Colonic mucosa (tissue), 4 donors: ENCODE data around the gene MALAT1. TPM values are rescaled to one million over a fixed set of nuclear protein-coding genes. Genes with fewer than 3 reads are reported as not detected.
"Not testable (repeated sequence)": the region's sequence is repeated elsewhere in the genome, so short reads cannot be mapped to it uniquely, and the experiment has no call there.

Experiments used
- DNase-seq: peaks from one replicate; pipeline ENCODE4 v3.0.0-alpha.2; 2020
- H3K27ac ChIP-seq: fragments of 200-600 bp; one replicate; pipeline ENCODE4 v1.8.0; 2021
- H3K27me3 ChIP-seq: fragments of 200-600 bp; one replicate; pipeline ENCODE4 v1.8.0; 2021
- H3K36me3 ChIP-seq: fragments of 200-600 bp; one replicate; pipeline ENCODE4 v1.8.0; 2021
- H3K4me1 ChIP-seq: fragments of 200-600 bp; one replicate; pipeline ENCODE4 v1.8.0; 2021; ENCODE audit warnings: mild to moderate bottlenecking
- H3K4me3 ChIP-seq: fragments of 200-600 bp; one replicate; pipeline ENCODE4 v1.8.0; 2021
- H3K9ac ChIP-seq, 2 donors: one replicate each; pipeline ENCODE4 v1.7.0; 2013; ENCODE audit warnings: control low read depth in 2 of 2, low read depth in 2 of 2, low read length in 2 of 2
- H3K9me3 ChIP-seq: fragments of 200-600 bp; one replicate; pipeline ENCODE4 v1.8.0; 2021
- intact Hi-C: fragments of 100-400 bp; cut with DNase I; formaldehyde crosslinking; loops from one replicate; pipeline ENCODE4 v1.14.1; 2022
- total RNA-seq, 2 donors: library from RNA; stranded (reverse); fragmentation: NEBNext Ultra II Directional in 1 of 2; extraction: Animal tissue kit (Norgen Biotek cat#: 25700) in 1 of 2; gene quantifications; one replicate each; pipeline ENCODE4 v1.2.1, GENCODE V29; 2021
- TF ChIP-seq, protein P1 (sequence below): fragments of 200-600 bp; IDR thresholded peaks from one replicate; pipeline ENCODE4 v1.8.0; 2022; ENCODE audit warnings: antibody characterized with exemption, mild to moderate bottlenecking
- donor health status: healthy.
- donor health status: DM: no; HTN: no; CAD: no.
- donor health status: DM: no; HTN: no; CAD: no.

The MALAT1 gene
- total RNA-seq, 2 donors from 2014 or later: 4,716 to 6,071 TPM

DNA sequence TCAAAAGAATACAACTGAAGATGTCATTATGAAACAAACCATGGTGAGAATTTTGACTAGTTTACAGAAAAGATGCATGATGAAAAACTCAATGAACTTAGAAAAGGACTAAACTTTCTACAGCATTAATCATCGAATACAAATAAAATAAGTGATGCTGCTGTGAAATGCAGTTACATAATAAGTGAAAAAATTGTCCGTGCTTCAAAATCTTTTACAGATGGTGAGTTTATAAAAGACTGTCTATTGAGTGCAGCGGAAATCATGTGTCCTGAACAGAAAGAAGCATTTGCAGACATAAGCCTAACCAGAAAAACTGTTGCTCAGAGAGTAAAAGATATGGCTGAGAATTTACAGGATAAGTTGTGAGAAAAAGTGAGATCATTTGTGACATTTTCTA lies 42.4 kb upstream of the MALAT1 start:
- TF ChIP-seq, protein P1, sequence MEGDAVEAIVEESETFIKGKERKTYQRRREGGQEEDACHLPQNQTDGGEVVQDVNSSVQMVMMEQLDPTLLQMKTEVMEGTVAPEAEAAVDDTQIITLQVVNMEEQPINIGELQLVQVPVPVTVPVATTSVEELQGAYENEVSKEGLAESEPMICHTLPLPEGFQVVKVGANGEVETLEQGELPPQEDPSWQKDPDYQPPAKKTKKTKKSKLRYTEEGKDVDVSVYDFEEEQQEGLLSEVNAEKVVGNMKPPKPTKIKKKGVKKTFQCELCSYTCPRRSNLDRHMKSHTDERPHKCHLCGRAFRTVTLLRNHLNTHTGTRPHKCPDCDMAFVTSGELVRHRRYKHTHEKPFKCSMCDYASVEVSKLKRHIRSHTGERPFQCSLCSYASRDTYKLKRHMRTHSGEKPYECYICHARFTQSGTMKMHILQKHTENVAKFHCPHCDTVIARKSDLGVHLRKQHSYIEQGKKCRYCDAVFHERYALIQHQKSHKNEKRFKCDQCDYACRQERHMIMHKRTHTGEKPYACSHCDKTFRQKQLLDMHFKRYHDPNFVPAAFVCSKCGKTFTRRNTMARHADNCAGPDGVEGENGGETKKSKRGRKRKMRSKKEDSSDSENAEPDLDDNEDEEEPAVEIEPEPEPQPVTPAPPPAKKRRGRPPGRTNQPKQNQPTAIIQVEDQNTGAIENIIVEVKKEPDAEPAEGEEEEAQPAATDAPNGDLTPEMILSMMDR: no peak
- no peak for DNase-seq
- Histone ChIP-seq H3K27me3 (no peaks in the 10 kb centered on the region), H3K9ac (no peak overlapping the region), H3K9me3 (no peaks in the 10 kb centered on the region), H3K4me3 (no peak overlapping the region), H3K27ac (no peak overlapping the region), H3K4me1 (no peaks in the 10 kb centered on the region), H3K36me3 (no peaks in the 10 kb centered on the region)
- intact Hi-C loops: no loop called here

DNA sequence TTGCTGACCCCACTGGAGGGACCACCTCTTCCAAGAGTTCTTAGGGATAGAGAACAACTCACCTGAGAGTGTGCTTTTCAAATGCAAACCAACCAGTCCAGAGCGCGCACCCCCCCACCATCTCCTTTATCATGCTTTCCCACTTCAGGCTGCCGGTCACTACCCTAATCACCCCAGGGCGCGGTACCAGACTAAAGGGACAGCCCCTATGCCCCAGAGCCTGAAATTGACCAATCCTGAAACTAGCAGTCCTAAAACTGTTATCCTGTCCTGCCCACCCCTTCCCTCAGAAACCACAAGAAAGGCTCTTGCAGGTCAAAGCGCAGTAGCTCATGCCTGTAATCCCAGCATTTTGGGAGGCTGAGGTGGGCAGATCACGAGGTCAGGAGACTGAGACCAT lies 39.3 kb upstream of the MALAT1 start:
- DNase-seq: no peak
- Histone ChIP-seq H3K4me1 (no peaks in the 10 kb centered on the region), H3K27me3 (no peaks in the 10 kb centered on the region), H3K9me3 (no peaks in the 10 kb centered on the region), H3K4me3 (no peak overlapping the region), H3K9ac (no peak overlapping the region), H3K27ac (no peak overlapping the region), H3K36me3 (no peaks in the 10 kb centered on the region)
- TF ChIP-seq, protein P1: no peak
- intact Hi-C loops: no loop called here

DNA sequence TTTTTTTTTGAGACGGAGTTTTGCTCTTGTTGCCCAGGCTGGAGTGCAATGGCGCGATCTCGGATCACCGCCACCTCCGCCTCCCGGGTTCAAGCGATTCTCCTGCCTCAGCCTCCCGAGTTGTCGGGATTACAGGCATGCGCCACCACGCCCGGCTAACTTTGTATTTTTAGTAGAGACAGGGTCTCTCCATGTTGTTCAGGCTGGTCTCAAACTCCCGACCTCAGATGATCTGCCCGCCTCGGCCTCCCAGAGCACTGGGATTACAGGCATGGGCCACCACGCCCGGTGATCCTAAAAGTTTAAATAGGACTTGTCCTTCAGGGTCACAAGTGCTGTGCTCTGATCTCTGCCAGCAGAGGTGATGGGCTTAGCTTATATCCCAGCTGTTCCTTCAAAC lies 33.4 kb upstream of the MALAT1 start:
- not testable (repeated sequence) for H3K9me3 ChIP-seq, H3K36me3 ChIP-seq, H3K9ac ChIP-seq, H3K27ac ChIP-seq, H3K27me3 ChIP-seq, DNase-seq, H3K4me3 ChIP-seq, H3K4me1 ChIP-seq
- intact Hi-C loops: loop anchor here (10.0 kb wide), 1 partner anchor 51 kb away; no protein-coding TSS in a partner anchor

DNA sequence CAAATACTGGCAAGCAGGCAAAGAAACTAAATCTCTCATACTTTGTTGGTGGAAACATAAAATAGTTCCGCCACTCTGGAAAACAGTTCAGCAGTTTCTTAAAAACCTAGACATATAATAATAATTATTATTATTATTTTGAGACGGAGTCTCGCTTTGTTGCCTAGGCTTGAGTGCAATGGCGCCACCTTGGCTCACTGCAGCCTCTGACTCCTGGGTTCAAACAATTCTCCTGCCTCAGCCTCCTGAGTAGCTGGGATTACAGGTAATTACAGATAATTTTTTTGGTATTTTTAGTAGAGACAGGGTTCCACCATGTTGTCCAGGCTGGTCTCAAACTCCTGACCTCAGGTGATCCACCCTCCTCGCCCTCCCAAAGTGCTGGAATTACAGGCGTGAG lies 31.5 kb upstream of the MALAT1 start:
- H3K4me3 ChIP-seq, H3K36me3 ChIP-seq, H3K27me3 ChIP-seq, DNase-seq, H3K9me3 ChIP-seq, H3K4me1 ChIP-seq, H3K9ac ChIP-seq: not testable (repeated sequence)
- peak overlapping the region; percentile 46 for H3K27ac ChIP-seq
- intact Hi-C loops: loop anchor here (10.0 kb wide), 1 partner anchor 53 kb away; no protein-coding TSS in a partner anchor

DNA sequence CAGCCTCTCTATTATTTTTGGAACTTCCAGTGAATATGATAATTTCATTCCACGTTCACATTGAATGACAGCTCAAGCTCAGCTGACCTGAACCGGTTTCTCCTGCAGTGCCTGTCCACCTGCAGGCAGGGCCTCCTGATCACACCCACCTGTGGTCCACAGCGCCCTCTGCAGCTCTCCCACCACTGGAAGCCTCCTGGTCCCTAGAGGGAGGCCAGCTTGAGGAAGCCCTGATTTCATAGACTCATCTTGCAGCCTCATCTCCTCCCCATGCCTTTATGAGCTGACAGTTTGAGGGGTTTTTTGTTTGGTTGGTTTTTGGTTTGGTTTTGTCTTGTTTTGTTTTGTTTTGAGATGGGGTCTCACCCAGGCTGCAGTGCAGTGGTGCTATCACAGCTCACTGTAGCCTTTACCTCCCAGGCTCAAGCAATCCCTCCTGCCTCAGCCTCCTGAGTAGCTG lies 29.9 kb upstream of the MALAT1 start:
- no peaks in the 10 kb centered on the region for H3K27me3 ChIP-seq
- H3K9me3 ChIP-seq: no peaks in the 10 kb centered on the region
- peak overlapping the region; percentile 46 for H3K27ac ChIP-seq
- intact Hi-C loops: loop anchor here (10.0 kb wide), 1 partner anchor 54 kb away; no protein-coding TSS in a partner anchor
- TF ChIP-seq, protein P1: peak; percentile 73
- peak; percentile 93 for DNase-seq
- H3K4me3 ChIP-seq: no peak overlapping the region
- H3K9ac ChIP-seq: peak overlapping the region in 1 of 2 donors; percentile 46
- H3K4me1 ChIP-seq: peaks cover 3% of the 10 kb centered on the region
- H3K36me3 ChIP-seq: no peaks in the 10 kb centered on the region

DNA sequence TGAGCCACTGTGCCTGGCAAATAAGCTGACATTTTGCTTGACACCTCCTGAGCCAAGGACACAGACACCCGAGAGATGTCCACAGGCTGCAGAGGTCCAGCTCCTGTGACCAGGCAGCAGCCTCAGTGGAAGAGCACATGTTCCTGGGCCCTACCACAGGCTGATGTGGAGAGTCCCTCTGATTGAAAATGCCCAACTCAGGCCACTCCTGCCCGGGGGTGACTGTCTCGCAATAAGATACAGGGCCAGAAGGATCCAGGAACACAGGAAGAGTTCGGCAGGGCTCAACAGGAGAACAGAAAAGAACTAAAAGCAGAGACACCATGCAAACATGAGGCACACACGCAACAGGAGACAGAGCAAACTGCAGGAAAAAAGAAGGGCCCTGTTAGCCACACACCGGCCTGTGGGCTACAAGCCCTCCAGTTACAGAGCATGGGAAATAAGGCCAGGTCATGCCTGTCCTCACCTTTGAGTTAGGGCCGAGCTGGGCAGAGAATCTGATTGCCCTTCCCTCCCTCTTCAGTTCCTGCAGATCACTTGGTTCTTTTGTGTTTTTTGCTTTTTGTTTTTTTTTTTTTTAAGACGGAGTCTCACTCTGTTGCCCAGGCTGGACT lies 28.3 kb upstream of the MALAT1 start:
- no peak for DNase-seq
- H3K4me1 ChIP-seq: peaks cover 3% of the 10 kb centered on the region
- intact Hi-C loops: loop anchor here (5.0 kb wide), 1 partner anchor 37 kb away; no protein-coding TSS in a partner anchor
- peak overlapping the region; percentile 24 to 55 for H3K9ac ChIP-seq
- no peaks in the 10 kb centered on the region for H3K27me3 ChIP-seq
- H3K4me3 ChIP-seq: no peak overlapping the region
- peak overlapping the region; percentile 93 for H3K27ac ChIP-seq
- TF ChIP-seq, protein P1: no peak
- H3K9me3 ChIP-seq: no peaks in the 10 kb centered on the region
- H3K36me3 ChIP-seq: no peaks in the 10 kb centered on the region
